ENCODE results near the gene SLC24A3.

- TF ChIP-seq CTCF (IDR thresholded peaks at IDR 0.05) (no peak), EZH2phosphoT487 (IDR thresholded peaks at IDR 0.05) (no peak)
Measured at GRCh38 chr20:19564261-19564660, 351.8 kb downstream of the SLC24A3 start.
